ENCODE results near the gene TRAPPC2L. TPM values are rescaled to one million over a fixed set of nuclear protein-coding genes. Genes with fewer than 3 reads are reported as not detected.

TRAPPC2L gene
- total and polyA plus RNA-seq, 2 of the 13 experiments (the other 11 are each of a cell fraction or from before 2014, with no cell fraction given), result 96.3 to 107 TPM

DNA sequence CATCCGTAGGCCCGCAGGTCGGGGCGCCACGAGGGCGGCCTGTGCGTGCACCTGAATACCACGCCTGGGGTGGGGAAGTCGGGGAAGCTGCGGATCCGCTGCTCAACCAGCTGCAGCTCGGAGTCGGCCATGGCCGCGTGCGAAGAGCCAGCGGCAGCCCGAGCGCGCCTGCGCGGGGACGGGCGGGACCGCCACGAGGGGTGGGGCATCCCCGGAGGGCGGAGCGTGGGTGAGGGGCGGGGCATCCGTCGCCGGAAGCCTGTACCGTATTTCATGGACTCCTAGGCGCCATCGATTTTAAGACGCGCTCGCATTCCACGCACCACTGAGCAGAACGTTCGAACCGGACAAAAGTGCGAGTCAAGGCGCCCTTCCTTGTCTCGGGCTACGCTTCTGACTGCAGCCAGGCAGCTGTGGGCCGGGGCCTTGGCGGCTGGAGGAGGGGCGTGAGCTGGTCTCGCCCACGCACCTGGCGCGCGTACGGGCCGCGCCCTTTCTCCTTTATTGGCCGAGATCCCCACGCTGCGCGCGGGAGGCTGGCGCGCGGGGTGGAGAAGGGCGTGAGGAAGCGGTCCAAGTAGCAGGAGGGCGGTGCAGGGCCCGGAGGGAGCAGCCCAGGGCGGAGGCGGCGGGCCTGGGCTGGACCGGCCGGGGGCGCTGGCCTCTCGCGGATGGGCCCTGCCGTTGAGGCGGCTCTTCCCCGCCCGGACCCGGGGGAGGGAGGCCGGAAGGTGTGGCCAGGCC is 45.0 kb upstream of the TRAPPC2L start, which contains the start of gene APRT (continued):
- TF ChIP-seq CBX5 (CRISPR knock-in tag; IDR thresholded peaks at IDR 0.05; ENCODE audit: borderline replicate concordance), result peak; percentile 63; the same call in 1 of the 2 replicates
- peak; percentile 56; the same call in 1 of the 2 replicates for TF ChIP-seq NR2C2 (CRISPR knock-in tag; IDR thresholded peaks at IDR 0.05; ENCODE audit: borderline replicate concordance)
- TF ChIP-seq TOPORS (CRISPR knock-in tag; IDR thresholded peaks at IDR 0.05), result no peak; the same call in none of the 2 replicates
- TF ChIP-seq, protein P1, sequence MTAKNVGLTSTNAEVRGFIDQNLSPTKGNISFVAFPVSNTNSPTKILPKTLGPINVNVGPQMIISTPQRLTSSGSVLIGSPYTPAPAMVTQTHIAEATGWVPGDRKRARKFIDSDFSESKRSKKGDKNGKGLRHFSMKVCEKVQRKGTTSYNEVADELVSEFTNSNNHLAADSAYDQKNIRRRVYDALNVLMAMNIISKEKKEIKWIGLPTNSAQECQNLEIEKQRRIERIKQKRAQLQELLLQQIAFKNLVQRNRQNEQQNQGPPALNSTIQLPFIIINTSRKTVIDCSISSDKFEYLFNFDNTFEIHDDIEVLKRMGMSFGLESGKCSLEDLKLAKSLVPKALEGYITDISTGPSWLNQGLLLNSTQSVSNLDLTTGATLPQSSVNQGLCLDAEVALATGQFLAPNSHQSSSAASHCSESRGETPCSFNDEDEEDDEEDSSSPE (CRISPR knock-in tag; IDR thresholded peaks at IDR 0.05), result peak; percentile 81
- no peak for TF ChIP-seq ZKSCAN1 (IDR thresholded peaks at IDR 0.05; ENCODE audit: low read length)
- no peak for TF ChIP-seq CENPX (CRISPR knock-in tag; IDR thresholded peaks at IDR 0.05)
- no peak for TF ChIP-seq ZNF143 (CRISPR knock-in tag; IDR thresholded peaks at IDR 0.05)
- TF ChIP-seq HNRNPH1 (optimal IDR thresholded peaks at IDR 0.05; ENCODE audit: low read depth, low read length), result no peak
- TF ChIP-seq ZNF607 (CRISPR knock-in tag; IDR thresholded peaks at IDR 0.05; ENCODE audit: borderline replicate concordance), result peak; percentile 87; the same call in 1 of the 2 replicates
- TF ChIP-seq, protein P2, sequence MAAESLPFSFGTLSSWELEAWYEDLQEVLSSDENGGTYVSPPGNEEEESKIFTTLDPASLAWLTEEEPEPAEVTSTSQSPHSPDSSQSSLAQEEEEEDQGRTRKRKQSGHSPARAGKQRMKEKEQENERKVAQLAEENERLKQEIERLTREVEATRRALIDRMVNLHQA (CRISPR knock-in tag; IDR thresholded peaks at IDR 0.05), result 0 out of 2 replicates have a peak, but pooled peaks have one; percentile 39
- peak; percentile 34 for TF ChIP-seq ZNF792 (CRISPR knock-in tag; IDR thresholded peaks at IDR 0.05)
- TF ChIP-seq MYC (CRISPR knock-in tag; IDR thresholded peaks at IDR 0.05; ENCODE audit: borderline replicate concordance), result peak; percentile 98
- TF ChIP-seq CERS6 (CRISPR knock-in tag; IDR thresholded peaks at IDR 0.05), result no peak
- no peak for TF ChIP-seq ATAD3A (CRISPR knock-in tag; IDR thresholded peaks at IDR 0.05)
- TF ChIP-seq, protein P3, sequence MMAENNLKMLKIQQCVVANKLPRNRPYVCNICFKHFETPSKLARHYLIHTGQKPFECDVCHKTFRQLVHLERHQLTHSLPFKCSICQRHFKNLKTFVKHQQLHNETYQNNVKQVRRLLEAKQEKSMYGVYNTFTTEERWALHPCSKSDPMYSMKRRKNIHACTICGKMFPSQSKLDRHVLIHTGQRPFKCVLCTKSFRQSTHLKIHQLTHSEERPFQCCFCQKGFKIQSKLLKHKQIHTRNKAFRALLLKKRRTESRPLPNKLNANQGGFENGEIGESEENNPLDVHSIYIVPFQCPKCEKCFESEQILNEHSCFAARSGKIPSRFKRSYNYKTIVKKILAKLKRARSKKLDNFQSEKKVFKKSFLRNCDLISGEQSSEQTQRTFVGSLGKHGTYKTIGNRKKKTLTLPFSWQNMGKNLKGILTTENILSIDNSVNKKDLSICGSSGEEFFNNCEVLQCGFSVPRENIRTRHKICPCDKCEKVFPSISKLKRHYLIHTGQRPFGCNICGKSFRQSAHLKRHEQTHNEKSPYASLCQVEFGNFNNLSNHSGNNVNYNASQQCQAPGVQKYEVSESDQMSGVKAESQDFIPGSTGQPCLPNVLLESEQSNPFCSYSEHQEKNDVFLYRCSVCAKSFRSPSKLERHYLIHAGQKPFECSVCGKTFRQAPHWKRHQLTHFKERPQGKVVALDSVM (CRISPR knock-in tag; IDR thresholded peaks at IDR 0.05), result no peak; the same call in 1 of the 2 replicates
- TF ChIP-seq ZBTB46 (CRISPR knock-in tag; IDR thresholded peaks at IDR 0.05; ENCODE audit: borderline replicate concordance), result peak; percentile 34; the same call in 1 of the 2 replicates
- TF ChIP-seq SP1 (IDR thresholded peaks at IDR 0.05), result no peak
- peak; percentile 86; the same call in 1 of the 2 replicates for TF ChIP-seq SP1 (CRISPR knock-in tag; IDR thresholded peaks at IDR 0.05)
- TF ChIP-seq IRF2 (CRISPR knock-in tag; IDR thresholded peaks at IDR 0.05), result peak; percentile 23
- TF ChIP-seq REPIN1 (CRISPR knock-in tag; IDR thresholded peaks at IDR 0.05; ENCODE audit: borderline replicate concordance, low read depth), result peak; percentile 83
- TF ChIP-seq ZNF556 (CRISPR knock-in tag; IDR thresholded peaks at IDR 0.05; ENCODE audit: borderline replicate concordance), result peak; percentile 96
- TF ChIP-seq, protein P4, sequence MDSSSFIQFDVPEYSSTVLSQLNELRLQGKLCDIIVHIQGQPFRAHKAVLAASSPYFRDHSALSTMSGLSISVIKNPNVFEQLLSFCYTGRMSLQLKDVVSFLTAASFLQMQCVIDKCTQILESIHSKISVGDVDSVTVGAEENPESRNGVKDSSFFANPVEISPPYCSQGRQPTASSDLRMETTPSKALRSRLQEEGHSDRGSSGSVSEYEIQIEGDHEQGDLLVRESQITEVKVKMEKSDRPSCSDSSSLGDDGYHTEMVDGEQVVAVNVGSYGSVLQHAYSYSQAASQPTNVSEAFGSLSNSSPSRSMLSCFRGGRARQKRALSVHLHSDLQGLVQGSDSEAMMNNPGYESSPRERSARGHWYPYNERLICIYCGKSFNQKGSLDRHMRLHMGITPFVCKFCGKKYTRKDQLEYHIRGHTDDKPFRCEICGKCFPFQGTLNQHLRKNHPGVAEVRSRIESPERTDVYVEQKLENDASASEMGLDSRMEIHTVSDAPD (CRISPR knock-in tag; IDR thresholded peaks at IDR 0.05), result no peak

Measured in HepG2 (cell line).